DOHH2 (cell line): ENCODE results near the gene SHB.

Experiments
- EZH2phosphoT487 ChIP-seq: fragments of 200-600 bp; sonication (generic); IDR thresholded peaks from 2 replicates; pipeline ENCODE4 v1.6.1; 2017; ENCODE audit warnings: borderline replicate concordance, mild to moderate bottlenecking, antibody characterized with exemption, low read length, moderate library complexity, mixed read lengths
- TF ChIP-seq, protein P1 (sequence below): fragments of 200-600 bp; sonication (generic); IDR thresholded peaks from one replicate; pipeline ENCODE4 v1.5.1; 2014; ENCODE audit warnings: antibody characterized with exemption, mild to moderate bottlenecking, low read depth, low read length; ENCODE audit not compliant: poor library complexity, severe bottlenecking

DNA sequence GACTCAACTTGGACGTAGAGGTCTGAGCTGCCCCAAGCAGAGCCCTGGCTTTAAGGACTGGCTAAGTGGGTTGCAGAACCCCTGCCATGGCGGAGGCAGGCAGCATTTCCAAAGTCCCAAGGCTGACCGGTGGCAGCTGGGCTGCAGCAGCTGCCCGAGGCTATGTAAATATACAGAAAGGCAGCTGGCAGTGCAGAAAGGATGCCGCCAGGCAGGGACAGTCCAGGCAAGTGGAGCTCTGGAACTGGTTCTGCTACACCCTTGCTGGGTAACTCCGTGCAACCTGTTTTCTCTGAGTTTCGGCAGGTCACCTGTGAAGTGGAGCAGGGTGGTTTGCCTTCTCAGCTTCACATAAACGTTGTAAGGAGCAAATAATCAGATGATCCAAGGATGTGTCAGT, 46.0 kb downstream of the SHB start:
- TF ChIP-seq, protein P1, sequence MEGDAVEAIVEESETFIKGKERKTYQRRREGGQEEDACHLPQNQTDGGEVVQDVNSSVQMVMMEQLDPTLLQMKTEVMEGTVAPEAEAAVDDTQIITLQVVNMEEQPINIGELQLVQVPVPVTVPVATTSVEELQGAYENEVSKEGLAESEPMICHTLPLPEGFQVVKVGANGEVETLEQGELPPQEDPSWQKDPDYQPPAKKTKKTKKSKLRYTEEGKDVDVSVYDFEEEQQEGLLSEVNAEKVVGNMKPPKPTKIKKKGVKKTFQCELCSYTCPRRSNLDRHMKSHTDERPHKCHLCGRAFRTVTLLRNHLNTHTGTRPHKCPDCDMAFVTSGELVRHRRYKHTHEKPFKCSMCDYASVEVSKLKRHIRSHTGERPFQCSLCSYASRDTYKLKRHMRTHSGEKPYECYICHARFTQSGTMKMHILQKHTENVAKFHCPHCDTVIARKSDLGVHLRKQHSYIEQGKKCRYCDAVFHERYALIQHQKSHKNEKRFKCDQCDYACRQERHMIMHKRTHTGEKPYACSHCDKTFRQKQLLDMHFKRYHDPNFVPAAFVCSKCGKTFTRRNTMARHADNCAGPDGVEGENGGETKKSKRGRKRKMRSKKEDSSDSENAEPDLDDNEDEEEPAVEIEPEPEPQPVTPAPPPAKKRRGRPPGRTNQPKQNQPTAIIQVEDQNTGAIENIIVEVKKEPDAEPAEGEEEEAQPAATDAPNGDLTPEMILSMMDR = no peak
- no peak for TF ChIP-seq EZH2phosphoT487
